Head of caudate nucleus (tissue), 42 donors: ENCODE data around the gene FBXO41.

Source experiments
- DNase-seq, 42 donors: peaks; one replicate each; pipeline versions ENCODE4 v3.0.0 to v3.0.0-alpha.2; 2020 to 2021; ENCODE audit warnings: mixed read lengths in 7 of 42
- intact Hi-C: fragments of 100-400 bp; cut with DNase I; formaldehyde crosslinking; loops from one replicate; pipeline ENCODE4 v1.15.0; 2022

The FBXO41 gene

GRCh38 chr2:73284296-73285158 is at the start of gene FBXO41:
Gene FBXO41 (minus strand): TSS chr2:73284478. CDS start chr2:73269630, 14,848 bp downstream.
- DNase-seq = peak in 39 of 42 donors; percentile 49 to 87 (median 73)
- intact Hi-C loops = no loop called here

- no peak for DNase-seq
- intact Hi-C loops = no loop called here
Measured at GRCh38 chr2:73334045-73334444, 49.8 kb upstream of the FBXO41 start.

GRCh38 chr2:73333564-73333963 is 49.3 kb upstream of the FBXO41 start:
- intact Hi-C loops = no loop called here

GRCh38 chr2:73324126-73324725 is 39.9 kb upstream of the FBXO41 start:
- intact Hi-C loops = no loop called here
- DNase-seq = no peak

More at GRCh38 chr2:73333564-73333963, 49.3 kb upstream of the FBXO41 start:
- no peak for DNase-seq

- intact Hi-C loops = no loop called here
- DNase-seq = no peak
Measured at GRCh38 chr2:73323551-73323950, 39.3 kb upstream of the FBXO41 start.

- no peak for DNase-seq
- intact Hi-C loops = no loop called here
Measured at GRCh38 chr2:73314441-73314840, 30.2 kb upstream of the FBXO41 start.

GRCh38 chr2:73307720-73308119 is 23.4 kb upstream of the FBXO41 start:
- intact Hi-C loops = no loop called here

GRCh38 chr2:73301636-73302035 is 17.4 kb upstream of the FBXO41 start:
- no peak for DNase-seq
- intact Hi-C loops = no loop called here

More at GRCh38 chr2:73307720-73308119, 23.4 kb upstream of the FBXO41 start:
- peak in 40 of 42 donors; percentile 26 to 90 (median 64) for DNase-seq

- intact Hi-C loops = no loop called here
- DNase-seq = no peak
Measured at GRCh38 chr2:73300926-73301325, 16.6 kb upstream of the FBXO41 start.

GRCh38 chr2:73297586-73297985 is 13.3 kb upstream of the FBXO41 start:
- intact Hi-C loops = no loop called here

GRCh38 chr2:73297151-73297559 is 12.9 kb upstream of the FBXO41 start:
- peak in 39 of 42 donors; percentile 17 to 87 (median 52) for DNase-seq
- intact Hi-C loops = no loop called here

More at GRCh38 chr2:73297586-73297985, 13.3 kb upstream of the FBXO41 start:
- no peak for DNase-seq

- no peak for DNase-seq
Measured at GRCh38 chr2:73295751-73296400, 11.6 kb upstream of the FBXO41 start.

GRCh38 chr2:73294239-73294638 is 10.0 kb upstream of the FBXO41 start:
- no peak for DNase-seq
- intact Hi-C loops = no loop called here

More at GRCh38 chr2:73295751-73296400, 11.6 kb upstream of the FBXO41 start:
- intact Hi-C loops = no loop called here

GRCh38 chr2:73293534-73294171 is 9.4 kb upstream of the FBXO41 start, which contains the start of gene EGR4:
Gene EGR4 (minus strand): TSS chr2:73293548. CDS start chr2:73293317, 231 bp downstream.
- intact Hi-C loops = no loop called here
- DNase-seq = peak; percentile 65 to 97 (median 88)

GRCh38 chr2:73292906-73293533 is 8.7 kb upstream of the FBXO41 start:
- intact Hi-C loops = no loop called here
- DNase-seq = peak in 28 of 42 donors; percentile 9 to 62 (median 40)

- intact Hi-C loops = no loop called here
- peak in 5 of 42 donors; percentile 13 to 35 (median 15) for DNase-seq
Measured at GRCh38 chr2:73292316-73292905, 8.1 kb upstream of the FBXO41 start.

GRCh38 chr2:73291461-73292315 is 7.4 kb upstream of the FBXO41 start:
- intact Hi-C loops = no loop called here
- peak in 8 of 42 donors; percentile 6 to 55 (median 20) for DNase-seq
